ENCODE results near the gene SEMA3F. TPM values are rescaled to one million over a fixed set of nuclear protein-coding genes. Genes with fewer than 3 reads are reported as not detected.

SEMA3F gene
- total and polyA plus RNA-seq, 2 experiments from 2014 or later = 2.3 to 67.6 TPM

GRCh38 chr3:50166620-50167019 lies 11.5 kb downstream of the SEMA3F start:
- DNase-seq (ENCODE audit: low spot score) (no peak), ATAC-seq (no peak)
- peak overlapping the region; percentile 32; the same call in 1 of the 2 replicates for H3K27ac ChIP-seq (ENCODE audit: low read depth)
- H3K27me3 ChIP-seq (ENCODE audit: insufficient read depth) = no peaks in the 10 kb centered on the region
- H3K4me1 ChIP-seq (ENCODE audit: insufficient read depth) = peaks cover 32% of the 10 kb centered on the region
- H3K4me2 ChIP-seq = 0 out of 2 replicates have a peak overlapping the region, but pooled peaks have one; percentile 65
- Mint-ChIP-seq H3K36me3 (ENCODE audit: low read depth) (peaks cover 19% of the 10 kb centered on the region; the same call in 2 of the 3 replicates), H3K27ac (peak overlapping the region; percentile 90), H3K4me1 (peaks cover 51% of the 10 kb centered on the region), H3K4me3 (no peak overlapping the region; the same call in 2 of the 3 replicates), H3K9me3 (no peaks in the 10 kb centered on the region), H3K27me3 (ENCODE audit: insufficient read depth, low read depth, poor library complexity) (peaks cover 6% of the 10 kb centered on the region)
- no peak overlapping the region for H3K4me3 ChIP-seq
- no peaks in the 10 kb centered on the region for H3K9me2 ChIP-seq (ENCODE audit: insufficient read depth)
- TF ChIP-seq NANOG (IDR thresholded peaks at IDR 0.05; ENCODE audit: borderline replicate concordance) (no peak), JUNB (IDR thresholded peaks at IDR 0.05; ENCODE audit: unreplicated experiment) (no peak), STAT1 (IDR thresholded peaks at IDR 0.05; ENCODE audit: unreplicated experiment) (no peak), CREB1 (CRISPR knock-in tag; IDR thresholded peaks at IDR 0.05; ENCODE audit: low read depth) (no peak), POLR2AphosphoS5 (IDR thresholded peaks at IDR 0.05; ENCODE audit: low read depth) (no peak), EZH2 (IDR thresholded peaks at IDR 0.05; ENCODE audit: low read depth, unreplicated experiment) (no peak), ZNF114 (CRISPR knock-in tag; IDR thresholded peaks at IDR 0.05) (no peak), EZH2phosphoT487 (IDR thresholded peaks at IDR 0.05; ENCODE audit: unreplicated experiment) (no peak)
- TF ChIP-seq, protein P1, sequence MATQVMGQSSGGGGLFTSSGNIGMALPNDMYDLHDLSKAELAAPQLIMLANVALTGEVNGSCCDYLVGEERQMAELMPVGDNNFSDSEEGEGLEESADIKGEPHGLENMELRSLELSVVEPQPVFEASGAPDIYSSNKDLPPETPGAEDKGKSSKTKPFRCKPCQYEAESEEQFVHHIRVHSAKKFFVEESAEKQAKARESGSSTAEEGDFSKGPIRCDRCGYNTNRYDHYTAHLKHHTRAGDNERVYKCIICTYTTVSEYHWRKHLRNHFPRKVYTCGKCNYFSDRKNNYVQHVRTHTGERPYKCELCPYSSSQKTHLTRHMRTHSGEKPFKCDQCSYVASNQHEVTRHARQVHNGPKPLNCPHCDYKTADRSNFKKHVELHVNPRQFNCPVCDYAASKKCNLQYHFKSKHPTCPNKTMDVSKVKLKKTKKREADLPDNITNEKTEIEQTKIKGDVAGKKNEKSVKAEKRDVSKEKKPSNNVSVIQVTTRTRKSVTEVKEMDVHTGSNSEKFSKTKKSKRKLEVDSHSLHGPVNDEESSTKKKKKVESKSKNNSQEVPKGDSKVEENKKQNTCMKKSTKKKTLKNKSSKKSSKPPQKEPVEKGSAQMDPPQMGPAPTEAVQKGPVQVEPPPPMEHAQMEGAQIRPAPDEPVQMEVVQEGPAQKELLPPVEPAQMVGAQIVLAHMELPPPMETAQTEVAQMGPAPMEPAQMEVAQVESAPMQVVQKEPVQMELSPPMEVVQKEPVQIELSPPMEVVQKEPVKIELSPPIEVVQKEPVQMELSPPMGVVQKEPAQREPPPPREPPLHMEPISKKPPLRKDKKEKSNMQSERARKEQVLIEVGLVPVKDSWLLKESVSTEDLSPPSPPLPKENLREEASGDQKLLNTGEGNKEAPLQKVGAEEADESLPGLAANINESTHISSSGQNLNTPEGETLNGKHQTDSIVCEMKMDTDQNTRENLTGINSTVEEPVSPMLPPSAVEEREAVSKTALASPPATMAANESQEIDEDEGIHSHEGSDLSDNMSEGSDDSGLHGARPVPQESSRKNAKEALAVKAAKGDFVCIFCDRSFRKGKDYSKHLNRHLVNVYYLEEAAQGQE (IDR thresholded peaks at IDR 0.05; ENCODE audit: unreplicated experiment) = no peak
- TF ChIP-seq, protein P2, sequence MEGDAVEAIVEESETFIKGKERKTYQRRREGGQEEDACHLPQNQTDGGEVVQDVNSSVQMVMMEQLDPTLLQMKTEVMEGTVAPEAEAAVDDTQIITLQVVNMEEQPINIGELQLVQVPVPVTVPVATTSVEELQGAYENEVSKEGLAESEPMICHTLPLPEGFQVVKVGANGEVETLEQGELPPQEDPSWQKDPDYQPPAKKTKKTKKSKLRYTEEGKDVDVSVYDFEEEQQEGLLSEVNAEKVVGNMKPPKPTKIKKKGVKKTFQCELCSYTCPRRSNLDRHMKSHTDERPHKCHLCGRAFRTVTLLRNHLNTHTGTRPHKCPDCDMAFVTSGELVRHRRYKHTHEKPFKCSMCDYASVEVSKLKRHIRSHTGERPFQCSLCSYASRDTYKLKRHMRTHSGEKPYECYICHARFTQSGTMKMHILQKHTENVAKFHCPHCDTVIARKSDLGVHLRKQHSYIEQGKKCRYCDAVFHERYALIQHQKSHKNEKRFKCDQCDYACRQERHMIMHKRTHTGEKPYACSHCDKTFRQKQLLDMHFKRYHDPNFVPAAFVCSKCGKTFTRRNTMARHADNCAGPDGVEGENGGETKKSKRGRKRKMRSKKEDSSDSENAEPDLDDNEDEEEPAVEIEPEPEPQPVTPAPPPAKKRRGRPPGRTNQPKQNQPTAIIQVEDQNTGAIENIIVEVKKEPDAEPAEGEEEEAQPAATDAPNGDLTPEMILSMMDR (conservative IDR thresholded peaks at IDR 0.05; ENCODE audit: low read depth in 2 of 2) = no peak
- TF ChIP-seq, protein P3, sequence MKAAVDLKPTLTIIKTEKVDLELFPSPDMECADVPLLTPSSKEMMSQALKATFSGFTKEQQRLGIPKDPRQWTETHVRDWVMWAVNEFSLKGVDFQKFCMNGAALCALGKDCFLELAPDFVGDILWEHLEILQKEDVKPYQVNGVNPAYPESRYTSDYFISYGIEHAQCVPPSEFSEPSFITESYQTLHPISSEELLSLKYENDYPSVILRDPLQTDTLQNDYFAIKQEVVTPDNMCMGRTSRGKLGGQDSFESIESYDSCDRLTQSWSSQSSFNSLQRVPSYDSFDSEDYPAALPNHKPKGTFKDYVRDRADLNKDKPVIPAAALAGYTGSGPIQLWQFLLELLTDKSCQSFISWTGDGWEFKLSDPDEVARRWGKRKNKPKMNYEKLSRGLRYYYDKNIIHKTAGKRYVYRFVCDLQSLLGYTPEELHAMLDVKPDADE (IDR thresholded peaks at IDR 0.05) = no peak
- H3K36me3 ChIP-seq (ENCODE audit: insufficient read depth) = peaks cover 6% of the 10 kb centered on the region; the same call in 1 of the 2 replicates
- H4K20me1 ChIP-seq (replicated peaks; ENCODE audit: insufficient read depth) = peaks cover 14% of the 10 kb centered on the region; the same call in 1 of the 2 replicates
- H2AFZ ChIP-seq = no peak overlapping the region
- H3F3A ChIP-seq (replicated peaks; ENCODE audit: low read depth) = no peaks in the 10 kb centered on the region
- peaks cover 28% of the 10 kb centered on the region for H3K79me2 ChIP-seq (replicated peaks; ENCODE audit: insufficient read depth)

Measured in GM23338 (cell line).